Erythroblast (primary cell): ENCODE data around the gene KCNE1.

Experiments used
- GATA1 ChIP-seq: IDR thresholded peaks from 2 replicates; pipeline ENCODE4 v1.6.1; 2011; ENCODE audit warnings: low read depth, mild to moderate bottlenecking, control low read depth, low read length, moderate library complexity
- POLR2A ChIP-seq: IDR thresholded peaks from 2 replicates; pipeline ENCODE4 v1.6.1; 2011; ENCODE audit warnings: mild to moderate bottlenecking, low read length

DNA sequence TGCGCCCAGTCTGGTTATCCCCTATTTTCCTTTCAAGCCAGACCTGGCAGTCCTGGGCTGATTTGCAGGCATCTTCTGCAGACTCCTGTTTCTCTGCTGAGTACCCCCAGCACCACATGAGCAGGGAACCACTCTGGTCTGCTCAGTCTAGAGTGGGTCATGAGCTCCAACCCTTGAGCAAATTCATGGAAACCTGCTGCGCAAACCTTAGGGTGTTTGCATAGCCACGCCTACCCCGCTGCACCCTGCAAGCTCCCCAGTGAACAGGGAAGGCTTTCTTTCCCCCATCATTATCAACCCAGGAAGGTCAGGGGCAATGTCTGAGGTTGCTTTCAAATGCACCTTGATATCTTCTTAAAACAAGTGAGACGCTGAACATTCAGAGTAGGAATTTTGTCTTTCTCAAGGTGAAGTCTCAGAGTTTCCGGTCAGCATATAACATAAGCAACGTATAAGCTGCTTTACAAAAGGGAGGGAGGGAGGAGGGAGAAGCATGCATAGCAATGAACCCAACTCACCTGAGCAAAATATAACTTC, 11.1 kb upstream of the KCNE1 start:
- no peak for TF ChIP-seq POLR2A
- TF ChIP-seq GATA1 = no peak
